ENCODE data around the gene POLDIP2. TPM values are rescaled to one million over a fixed set of nuclear protein-coding genes. Genes with fewer than 3 reads are reported as not detected.

POLDIP2 gene
- total and polyA plus RNA-seq, 2 of the 13 experiments (the other 11 are each of a cell fraction or from before 2014, with no cell fraction given), result 85.9 to 114 TPM

DNA sequence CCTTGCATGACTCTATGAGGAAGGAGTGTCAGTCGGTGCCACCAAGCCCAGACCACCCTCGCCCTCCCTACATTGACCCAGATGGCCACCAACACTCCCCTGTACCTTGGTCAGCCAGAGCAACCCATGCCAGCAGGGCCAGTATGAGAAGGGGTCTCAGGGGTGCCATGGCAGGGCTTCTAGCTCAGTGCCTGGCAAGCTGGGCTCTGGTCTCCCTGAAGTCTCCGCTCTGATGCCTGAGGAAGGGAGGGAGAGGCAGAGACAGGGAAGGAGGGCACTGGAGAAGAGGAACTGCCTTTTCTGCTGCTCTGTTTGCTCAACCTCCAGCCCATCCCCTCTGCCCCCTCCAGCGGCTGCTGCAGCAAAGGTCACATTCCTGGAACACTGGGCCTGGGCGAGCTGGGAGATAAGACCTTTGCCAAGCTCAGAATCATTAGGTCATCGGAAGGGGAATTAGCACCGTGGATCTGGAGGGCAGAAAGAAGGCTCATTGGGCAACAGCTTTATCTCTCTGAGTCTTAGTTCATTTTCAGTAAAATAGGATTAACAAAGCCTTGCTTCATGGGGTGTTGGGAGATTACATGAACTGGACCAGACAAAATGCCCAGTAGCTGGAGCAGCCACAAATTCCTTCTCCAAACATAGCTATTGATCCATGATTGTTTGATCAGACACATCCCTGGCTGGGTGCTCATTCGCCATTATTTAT is 12.9 kb upstream of the POLDIP2 start, which contains the start of gene VTN (continued):
- TF ChIP-seq NR1H2 (CRISPR knock-in tag; IDR thresholded peaks at IDR 0.05; ENCODE audit: borderline replicate concordance, low read depth) (0 out of 2 replicates have a peak, but pooled peaks have one; percentile 34), POLR2AphosphoS5 (IDR thresholded peaks at IDR 0.05; ENCODE audit: low read depth, low read length) (peak; percentile 81), HCFC1 (IDR thresholded peaks at IDR 0.05; ENCODE audit: low read depth, low read length) (no peak), ZNF256 (CRISPR knock-in tag; conservative IDR thresholded peaks at IDR 0.05) (no peak; the same call in 1 of the 2 replicates), PPARG (CRISPR knock-in tag; conservative IDR thresholded peaks at IDR 0.05) (peak; percentile 86), ZFYVE20 (CRISPR knock-in tag; IDR thresholded peaks at IDR 0.05; ENCODE audit: borderline replicate concordance, low read depth) (no peak), KLF9 (CRISPR knock-in tag; IDR thresholded peaks at IDR 0.05; ENCODE audit: low read depth) (0 out of 2 replicates have a peak, but pooled peaks have one; percentile 83), ADNP (CRISPR knock-in tag; IDR thresholded peaks at IDR 0.05) (no peak), MYNN (CRISPR knock-in tag; IDR thresholded peaks at IDR 0.05; ENCODE audit: low read depth) (no peak), ISL2 (CRISPR knock-in tag; IDR thresholded peaks at IDR 0.05) (peak; percentile 87), SSRP1 (CRISPR knock-in tag; IDR thresholded peaks at IDR 0.05) (no peak), RFX1 (IDR thresholded peaks at IDR 0.05) (no peak)
- TF ChIP-seq, protein P1, sequence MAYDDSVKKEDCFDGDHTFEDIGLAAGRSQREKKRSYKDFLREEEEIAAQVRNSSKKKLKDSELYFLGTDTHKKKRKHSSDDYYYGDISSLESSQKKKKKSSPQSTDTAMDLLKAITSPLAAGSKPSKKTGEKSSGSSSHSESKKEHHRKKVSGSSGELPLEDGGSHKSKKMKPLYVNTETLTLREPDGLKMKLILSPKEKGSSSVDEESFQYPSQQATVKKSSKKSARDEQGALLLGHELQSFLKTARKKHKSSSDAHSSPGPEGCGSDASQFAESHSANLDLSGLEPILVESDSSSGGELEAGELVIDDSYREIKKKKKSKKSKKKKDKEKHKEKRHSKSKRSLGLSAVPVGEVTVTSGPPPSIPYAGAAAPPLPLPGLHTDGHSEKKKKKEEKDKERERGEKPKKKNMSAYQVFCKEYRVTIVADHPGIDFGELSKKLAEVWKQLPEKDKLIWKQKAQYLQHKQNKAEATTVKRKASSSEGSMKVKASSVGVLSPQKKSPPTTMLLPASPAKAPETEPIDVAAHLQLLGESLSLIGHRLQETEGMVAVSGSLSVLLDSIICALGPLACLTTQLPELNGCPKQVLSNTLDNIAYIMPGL (CRISPR knock-in tag; IDR thresholded peaks at IDR 0.05; ENCODE audit: borderline replicate concordance in 1 of 2, low read depth in 1 of 2), result peak in 1 of 2 experiments; percentile 54; a peak in 2 of 4 replicates
- TF ChIP-seq, protein P2, sequence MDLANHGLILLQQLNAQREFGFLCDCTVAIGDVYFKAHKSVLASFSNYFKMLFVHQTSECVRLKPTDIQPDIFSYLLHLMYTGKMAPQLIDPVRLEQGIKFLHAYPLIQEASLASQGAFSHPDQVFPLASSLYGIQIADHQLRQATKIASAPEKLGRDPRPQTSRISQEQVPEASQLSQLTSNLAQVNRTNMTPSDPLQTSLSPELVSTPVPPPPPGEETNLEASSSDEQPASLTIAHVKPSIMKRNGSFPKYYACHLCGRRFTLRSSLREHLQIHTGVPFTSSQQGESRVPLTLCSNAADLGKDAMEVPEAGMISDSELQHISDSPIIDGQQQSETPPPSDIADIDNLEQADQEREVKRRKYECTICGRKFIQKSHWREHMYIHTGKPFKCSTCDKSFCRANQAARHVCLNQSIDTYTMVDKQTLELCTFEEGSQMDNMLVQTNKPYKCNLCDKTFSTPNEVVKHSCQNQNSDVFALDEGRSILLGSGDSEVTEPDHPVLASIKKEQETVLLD (CRISPR knock-in tag; IDR thresholded peaks at IDR 0.05; ENCODE audit: low read depth), result peak; percentile 49
- TF ChIP-seq, protein P3, sequence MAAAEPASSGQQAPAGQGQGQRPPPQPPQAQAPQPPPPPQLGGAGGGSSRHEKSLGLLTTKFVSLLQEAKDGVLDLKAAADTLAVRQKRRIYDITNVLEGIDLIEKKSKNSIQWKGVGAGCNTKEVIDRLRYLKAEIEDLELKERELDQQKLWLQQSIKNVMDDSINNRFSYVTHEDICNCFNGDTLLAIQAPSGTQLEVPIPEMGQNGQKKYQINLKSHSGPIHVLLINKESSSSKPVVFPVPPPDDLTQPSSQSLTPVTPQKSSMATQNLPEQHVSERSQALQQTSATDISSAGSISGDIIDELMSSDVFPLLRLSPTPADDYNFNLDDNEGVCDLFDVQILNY (CRISPR knock-in tag; conservative IDR thresholded peaks at IDR 0.05), result no peak
- TF ChIP-seq, protein P4, sequence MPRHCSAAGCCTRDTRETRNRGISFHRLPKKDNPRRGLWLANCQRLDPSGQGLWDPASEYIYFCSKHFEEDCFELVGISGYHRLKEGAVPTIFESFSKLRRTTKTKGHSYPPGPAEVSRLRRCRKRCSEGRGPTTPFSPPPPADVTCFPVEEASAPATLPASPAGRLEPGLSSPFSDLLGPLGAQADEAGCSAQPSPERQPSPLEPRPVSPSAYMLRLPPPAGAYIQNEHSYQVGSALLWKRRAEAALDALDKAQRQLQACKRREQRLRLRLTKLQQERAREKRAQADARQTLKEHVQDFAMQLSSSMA (CRISPR knock-in tag; IDR thresholded peaks at IDR 0.05), result no peak
- TF ChIP-seq, protein P5, sequence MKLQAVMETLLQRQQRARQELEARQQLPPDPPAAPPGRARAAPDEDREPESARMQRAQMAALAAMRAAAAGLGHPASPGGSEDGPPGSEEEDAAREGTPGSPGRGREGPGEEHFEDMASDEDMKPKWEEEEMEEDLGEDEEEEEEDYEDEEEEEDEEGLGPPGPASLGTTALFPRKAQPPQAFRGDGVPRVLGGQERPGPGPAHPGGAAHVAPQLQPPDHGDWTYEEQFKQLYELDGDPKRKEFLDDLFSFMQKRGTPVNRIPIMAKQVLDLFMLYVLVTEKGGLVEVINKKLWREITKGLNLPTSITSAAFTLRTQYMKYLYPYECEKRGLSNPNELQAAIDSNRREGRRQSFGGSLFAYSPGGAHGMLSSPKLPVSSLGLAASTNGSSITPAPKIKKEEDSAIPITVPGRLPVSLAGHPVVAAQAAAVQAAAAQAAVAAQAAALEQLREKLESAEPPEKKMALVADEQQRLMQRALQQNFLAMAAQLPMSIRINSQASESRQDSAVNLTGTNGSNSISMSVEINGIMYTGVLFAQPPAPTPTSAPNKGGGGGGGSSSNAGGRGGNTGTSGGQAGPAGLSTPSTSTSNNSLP (IDR thresholded peaks at IDR 0.05; ENCODE audit: low read depth, low read length), result peak; percentile 93
- TF ChIP-seq, protein P6, sequence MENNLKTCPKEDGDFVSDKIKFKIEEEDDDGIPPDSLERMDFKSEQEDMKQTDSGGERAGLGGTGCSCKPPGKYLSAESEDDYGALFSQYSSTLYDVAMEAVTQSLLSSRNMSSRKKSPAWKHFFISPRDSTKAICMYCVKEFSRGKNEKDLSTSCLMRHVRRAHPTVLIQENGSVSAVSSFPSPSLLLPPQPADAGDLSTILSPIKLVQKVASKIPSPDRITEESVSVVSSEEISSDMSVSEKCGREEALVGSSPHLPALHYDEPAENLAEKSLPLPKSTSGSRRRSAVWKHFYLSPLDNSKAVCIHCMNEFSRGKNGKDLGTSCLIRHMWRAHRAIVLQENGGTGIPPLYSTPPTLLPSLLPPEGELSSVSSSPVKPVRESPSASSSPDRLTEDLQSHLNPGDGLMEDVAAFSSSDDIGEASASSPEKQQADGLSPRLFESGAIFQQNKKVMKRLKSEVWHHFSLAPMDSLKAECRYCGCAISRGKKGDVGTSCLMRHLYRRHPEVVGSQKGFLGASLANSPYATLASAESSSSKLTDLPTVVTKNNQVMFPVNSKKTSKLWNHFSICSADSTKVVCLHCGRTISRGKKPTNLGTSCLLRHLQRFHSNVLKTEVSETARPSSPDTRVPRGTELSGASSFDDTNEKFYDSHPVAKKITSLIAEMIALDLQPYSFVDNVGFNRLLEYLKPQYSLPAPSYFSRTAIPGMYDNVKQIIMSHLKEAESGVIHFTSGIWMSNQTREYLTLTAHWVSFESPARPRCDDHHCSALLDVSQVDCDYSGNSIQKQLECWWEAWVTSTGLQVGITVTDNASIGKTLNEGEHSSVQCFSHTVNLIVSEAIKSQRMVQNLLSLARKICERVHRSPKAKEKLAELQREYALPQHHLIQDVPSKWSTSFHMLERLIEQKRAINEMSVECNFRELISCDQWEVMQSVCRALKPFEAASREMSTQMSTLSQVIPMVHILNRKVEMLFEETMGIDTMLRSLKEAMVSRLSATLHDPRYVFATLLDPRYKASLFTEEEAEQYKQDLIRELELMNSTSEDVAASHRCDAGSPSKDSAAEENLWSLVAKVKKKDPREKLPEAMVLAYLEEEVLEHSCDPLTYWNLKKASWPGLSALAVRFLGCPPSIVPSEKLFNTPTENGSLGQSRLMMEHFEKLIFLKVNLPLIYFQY (CRISPR knock-in tag; IDR thresholded peaks at IDR 0.05; ENCODE audit: borderline replicate concordance), result peak; percentile 88; the same call in 1 of the 2 replicates
